NCI-H2227 treated with DMSO at 0.1 percent for 48 hours (cell line): ENCODE measurements around the gene TRAF3IP3.

Source experiments
- DNase-seq: peaks from one replicate; lab custom pipeline; 2025; lab: John Stamatoyannopoulos, UW

The TRAF3IP3 gene

DNA sequence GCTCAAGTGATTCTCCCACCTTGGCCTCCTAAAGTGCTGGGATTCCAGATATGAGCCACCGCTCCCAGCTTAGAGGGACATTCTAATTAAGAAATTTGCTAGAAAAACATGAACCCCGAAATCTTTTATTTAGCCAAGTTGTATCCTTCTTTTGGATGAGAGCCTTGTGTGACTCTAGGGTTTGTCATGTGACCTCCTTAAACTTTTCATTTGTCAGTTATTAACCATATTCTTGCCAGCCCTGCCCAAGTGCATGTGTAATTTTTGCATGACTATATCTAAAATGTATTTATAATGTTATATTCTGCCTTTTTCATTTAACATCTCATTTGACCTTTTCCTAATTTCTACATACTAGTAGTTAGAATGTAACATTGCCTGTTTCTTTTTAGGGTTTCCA is 73.9 kb downstream of the TRAF3IP3 start:
- DNase-seq: no peak

DNA sequence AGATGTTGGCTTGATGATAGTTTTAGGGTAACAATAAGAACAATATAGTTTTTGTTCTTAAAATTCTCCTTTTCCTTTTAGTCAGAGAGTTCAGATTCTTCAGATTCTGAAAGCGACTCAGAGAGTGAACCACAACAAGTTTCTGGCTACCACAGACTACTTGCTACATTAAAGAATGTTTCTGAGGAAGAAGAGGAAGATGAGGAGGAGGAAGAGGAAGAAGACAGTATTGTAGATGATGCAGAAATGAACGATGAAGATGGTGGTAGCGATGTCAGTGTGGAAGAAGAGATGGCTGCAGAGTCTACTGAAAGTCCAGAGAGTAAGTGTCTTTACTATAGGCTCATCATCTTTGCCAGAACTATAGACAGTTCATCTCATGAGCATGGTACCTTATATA is 74.9 kb downstream of the TRAF3IP3 start:
- DNase-seq: no peak

DNA sequence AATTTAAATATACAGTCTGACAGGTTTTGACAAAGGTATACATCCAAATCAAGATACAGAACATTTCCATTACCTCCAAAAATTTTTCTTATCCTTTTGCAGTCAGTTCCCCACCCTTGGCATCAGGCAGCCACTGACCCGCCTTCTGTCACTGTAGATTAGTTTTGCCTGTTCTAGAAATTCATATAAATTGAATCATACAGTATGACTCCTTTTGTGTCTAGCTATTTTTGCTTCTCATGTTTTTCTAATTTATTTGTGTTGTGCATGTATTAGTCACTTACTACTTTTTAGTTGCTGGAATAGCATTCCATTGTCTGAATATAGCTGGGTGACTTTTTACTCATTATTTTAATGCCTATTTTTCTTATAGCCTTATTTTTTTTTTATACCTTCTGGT is 75.8 kb downstream of the TRAF3IP3 start:
- DNase-seq: no peak
